ENCODE data around the gene DNAI1. TPM values are rescaled to one million over a fixed set of nuclear protein-coding genes. Genes with fewer than 3 reads are reported as not detected.

The DNAI1 gene
- total RNA-seq, 1 donor from 2014 or later, result not detected

- H3K27me3 ChIP-seq (ENCODE audit: control insufficient read depth, insufficient read depth, low read length), result peaks cover 28% of the 10 kb centered on the region
- FAIRE-seq, result peak; percentile 58
- no peaks in the 10 kb centered on the region for H3K36me3 ChIP-seq (ENCODE audit: control insufficient read depth, insufficient read depth, low read length)
- no peak for DNase-seq (ENCODE audit: low read depth)
- no peak overlapping the region for H3K4me3 ChIP-seq (ENCODE audit: low read depth, low read length)
- no peak for TF ChIP-seq CTCF (IDR thresholded peaks at IDR 0.05; ENCODE audit: insufficient read depth, low read length, severe bottlenecking)
Observed at GRCh38 chr9:34570376-34570775, 111.8 kb downstream of the DNAI1 start.

Other genes with a start within 250 kb of the DNAI1 start
- 0.26 and 0.38 TPM in 2 replicates for gene KIF24, start 129.5 kb upstream of the DNAI1 start, total RNA-seq
- 50.3 and 56.2 TPM in 2 replicates for gene NUDT2, start 129.2 kb upstream of the DNAI1 start, total RNA-seq
- gene MYORG, start 81.9 kb upstream of the DNAI1 start, total RNA-seq, result 2.1 and 5.1 TPM in 2 replicates
- 3.9 and 5.4 TPM in 2 replicates for gene FAM219A, start 235 bp upstream of the DNAI1 start, total RNA-seq
- gene ENHO, start 64.2 kb downstream of the DNAI1 start, total RNA-seq, result 0.13 TPM in 1 of 2 replicates, not detected in the other
- gene CNTFR, start 130.9 kb downstream of the DNAI1 start, total RNA-seq, result not detected in 2 replicates
- gene RPP25L, start 153.3 kb downstream of the DNAI1 start, total RNA-seq, result 45.8 and 49.3 TPM in 2 replicates
- gene DCTN3, start 161.7 kb downstream of the DNAI1 start, total RNA-seq, result 57.1 and 73.4 TPM in 2 replicates
- gene ARID3C, start 170.3 kb downstream of the DNAI1 start, total RNA-seq, result 0.26 TPM in 1 of 2 replicates, not detected in the other
- gene SIGMAR1, start 179.0 kb downstream of the DNAI1 start, total RNA-seq, result 62.5 and 74.8 TPM in 2 replicates
- gene GALT, start 187.9 kb downstream of the DNAI1 start, total RNA-seq, result 11.3 and 13.6 TPM in 2 replicates
- 0.79 and 1.0 TPM in 2 replicates for gene IL11RA, start 193.4 kb downstream of the DNAI1 start, total RNA-seq
- 0.26 TPM in 1 of 2 replicates, not detected in the other for gene CCL27, start 203.9 kb downstream of the DNAI1 start, total RNA-seq
- not detected in 2 replicates for gene CCL19, start 232.5 kb downstream of the DNAI1 start, total RNA-seq

Measured in bronchial epithelial cell (primary cell).